ENCODE data around the gene MAP3K9. TPM values are rescaled to one million over a fixed set of nuclear protein-coding genes. Genes with fewer than 3 reads are reported as not detected.

Gene MAP3K9
- total and polyA plus RNA-seq, 2 donors from 2014 or later: 1.0 to 8.3 TPM

GRCh38 chr14:70698288-70698687 lies 111.0 kb downstream of the MAP3K9 start:
- FAIRE-seq: no peak
- intact Hi-C loops (cut with DNase I): no loop called here
- H3K27ac ChIP-seq (ENCODE audit: low read depth in 2 of 2, low read length in 2 of 2): no peak overlapping the region
- H3K36me3 ChIP-seq (ENCODE audit: control insufficient read depth in 2 of 3, insufficient read depth in 3 of 3, low read length in 3 of 3): no peaks in the 10 kb centered on the region
- no peak for TF ChIP-seq CTCF (IDR thresholded peaks at IDR 0.05; ENCODE audit: borderline replicate concordance, extremely low read depth, insufficient read depth)
- no peaks in the 10 kb centered on the region for H3K27me3 ChIP-seq (ENCODE audit: control insufficient read depth, insufficient read depth, low read length)
- H3K9ac ChIP-seq (ENCODE audit: low read length in 3 of 3): no peak overlapping the region
- H3K4me3 ChIP-seq (ENCODE audit: low read length in 3 of 3): no peak overlapping the region
- no peaks in the 10 kb centered on the region for H3K4me1 ChIP-seq (ENCODE audit: control insufficient read depth in 2 of 3, insufficient read depth in 2 of 3, low read depth in 1 of 3, low read length in 3 of 3)
- no peak for DNase-seq
- H3K9me3 ChIP-seq (ENCODE audit: control insufficient read depth in 2 of 3, insufficient read depth in 1 of 3, low read length in 3 of 3): no peaks in the 10 kb centered on the region

- DNase-seq (no peak), FAIRE-seq (no peak)
- no peaks in the 10 kb centered on the region for H3K4me1 ChIP-seq (ENCODE audit: control insufficient read depth in 2 of 3, insufficient read depth in 2 of 3, low read depth in 1 of 3, low read length in 3 of 3)
- H3K27me3 ChIP-seq (ENCODE audit: control insufficient read depth, insufficient read depth, low read length): no peaks in the 10 kb centered on the region
- H3K36me3 ChIP-seq (ENCODE audit: control insufficient read depth in 2 of 3, insufficient read depth in 3 of 3, low read length in 3 of 3): no peaks in the 10 kb centered on the region
- no peaks in the 10 kb centered on the region for H3K9me3 ChIP-seq (ENCODE audit: control insufficient read depth in 2 of 3, insufficient read depth in 1 of 3, low read length in 3 of 3)
- H3K27ac ChIP-seq (ENCODE audit: low read depth in 2 of 2, low read length in 2 of 2): no peak overlapping the region
- intact Hi-C loops (cut with DNase I): no loop called here
- H3K4me3 ChIP-seq (ENCODE audit: low read length in 3 of 3): no peak overlapping the region
- H3K9ac ChIP-seq (ENCODE audit: low read length in 3 of 3): no peak overlapping the region
- TF ChIP-seq CTCF (IDR thresholded peaks at IDR 0.05; ENCODE audit: borderline replicate concordance, extremely low read depth, insufficient read depth): no peak
Measured at GRCh38 chr14:70697701-70698100, 111.6 kb downstream of the MAP3K9 start.

GRCh38 chr14:70696026-70696425 lies 113.3 kb downstream of the MAP3K9 start:
- intact Hi-C loops (cut with DNase I): no loop called here
- Histone ChIP-seq H3K4me1 (ENCODE audit: control insufficient read depth in 2 of 3, insufficient read depth in 2 of 3, low read depth in 1 of 3, low read length in 3 of 3) (no peaks in the 10 kb centered on the region), H3K36me3 (ENCODE audit: control insufficient read depth in 2 of 3, insufficient read depth in 3 of 3, low read length in 3 of 3) (no peaks in the 10 kb centered on the region), H3K27me3 (ENCODE audit: control insufficient read depth, insufficient read depth, low read length) (no peaks in the 10 kb centered on the region), H3K4me3 (ENCODE audit: low read length in 3 of 3) (no peak overlapping the region), H3K9me3 (ENCODE audit: control insufficient read depth in 2 of 3, insufficient read depth in 1 of 3, low read length in 3 of 3) (no peaks in the 10 kb centered on the region), H3K27ac (ENCODE audit: low read depth in 2 of 2, low read length in 2 of 2) (no peak overlapping the region), H3K9ac (ENCODE audit: low read length in 3 of 3) (no peak overlapping the region)
- DNase-seq: no peak
- no peak for FAIRE-seq
- TF ChIP-seq CTCF (IDR thresholded peaks at IDR 0.05; ENCODE audit: borderline replicate concordance, extremely low read depth, insufficient read depth): no peak

GRCh38 chr14:70692210-70692609 lies 117.1 kb downstream of the MAP3K9 start:
- FAIRE-seq (no peak), DNase-seq (peak in 1 of 5 donors; percentile 11)
- Histone ChIP-seq H3K27ac (ENCODE audit: low read depth in 2 of 2, low read length in 2 of 2) (no peak overlapping the region), H3K36me3 (ENCODE audit: control insufficient read depth in 2 of 3, insufficient read depth in 3 of 3, low read length in 3 of 3) (no peaks in the 10 kb centered on the region), H3K9me3 (ENCODE audit: control insufficient read depth in 2 of 3, insufficient read depth in 1 of 3, low read length in 3 of 3) (no peaks in the 10 kb centered on the region), H3K4me3 (ENCODE audit: low read length in 3 of 3) (no peak overlapping the region), H3K27me3 (ENCODE audit: control insufficient read depth, insufficient read depth, low read length) (no peaks in the 10 kb centered on the region), H3K4me1 (ENCODE audit: control insufficient read depth in 2 of 3, insufficient read depth in 2 of 3, low read depth in 1 of 3, low read length in 3 of 3) (no peaks in the 10 kb centered on the region), H3K9ac (ENCODE audit: low read length in 3 of 3) (no peak overlapping the region)
- intact Hi-C loops (cut with DNase I): no loop called here
- TF ChIP-seq CTCF (IDR thresholded peaks at IDR 0.05; ENCODE audit: borderline replicate concordance, extremely low read depth, insufficient read depth): no peak

Data from kidney (tissue), 14 donors.